ENCODE data around the gene NARF. TPM values are rescaled to one million over a fixed set of nuclear protein-coding genes. Genes with fewer than 3 reads are reported as not detected.

NARF gene
- total RNA-seq, 1 experiment from 2014 or later: 96.7 TPM

- TF ChIP-seq TEAD4 (CRISPR knock-in tag; IDR thresholded peaks at IDR 0.05): no peak
- TF ChIP-seq GRHL2 (CRISPR knock-in tag; IDR thresholded peaks at IDR 0.05; ENCODE audit: insufficient replicate concordance, severe bottlenecking): no peak
- TF ChIP-seq USF2 (CRISPR knock-in tag; IDR thresholded peaks at IDR 0.05): no peak; the same call in 1 of the 2 replicates
- TF ChIP-seq CDX4 (CRISPR knock-in tag; IDR thresholded peaks at IDR 0.05; ENCODE audit: borderline replicate concordance): no peak
- TF ChIP-seq HMGXB4 (CRISPR knock-in tag; IDR thresholded peaks at IDR 0.05): peak; percentile 60; the same call in 1 of the 2 replicates
- TF ChIP-seq ZNF219 (CRISPR knock-in tag; IDR thresholded peaks at IDR 0.05; ENCODE audit: borderline replicate concordance): no peak
- TF ChIP-seq CREM (CRISPR knock-in tag; IDR thresholded peaks at IDR 0.05): peak; percentile 65; the same call in 1 of the 2 replicates
- no peak for TF ChIP-seq PREB (CRISPR knock-in tag; IDR thresholded peaks at IDR 0.05; ENCODE audit: borderline replicate concordance)
- no peak for TF ChIP-seq ZNF416 (CRISPR knock-in tag; IDR thresholded peaks at IDR 0.05)
- TF ChIP-seq ZNF138 (CRISPR knock-in tag; conservative IDR thresholded peaks at IDR 0.05): no peak
- TF ChIP-seq NR1H2 (CRISPR knock-in tag; IDR thresholded peaks at IDR 0.05): no peak
- TF ChIP-seq SP1 (CRISPR knock-in tag; conservative IDR thresholded peaks at IDR 0.05): peak; percentile 90
- TF ChIP-seq IRF1 (CRISPR knock-in tag; IDR thresholded peaks at IDR 0.05): 0 out of 2 replicates have a peak, but pooled peaks have one; percentile 32
- no peak for TF ChIP-seq SMAD4 (CRISPR knock-in tag; IDR thresholded peaks at IDR 0.05)
- no peak for TF ChIP-seq CBFB (CRISPR knock-in tag; IDR thresholded peaks at IDR 0.05; ENCODE audit: low read depth)
- TF ChIP-seq FOXP1 (CRISPR knock-in tag; IDR thresholded peaks at IDR 0.05; ENCODE audit: borderline replicate concordance): peak; percentile 36; the same call in 1 of the 2 replicates
- TF ChIP-seq ETV6 (CRISPR knock-in tag; IDR thresholded peaks at IDR 0.05): peak; percentile 89
- TF ChIP-seq NR3C1 (CRISPR knock-in tag; conservative IDR thresholded peaks at IDR 0.05; ENCODE audit: low read depth): no peak
- TF ChIP-seq AFF4 (CRISPR knock-in tag; IDR thresholded peaks at IDR 0.05; ENCODE audit: borderline replicate concordance): no peak
- TF ChIP-seq ZNF425 (CRISPR knock-in tag; conservative IDR thresholded peaks at IDR 0.05): no peak
- TF ChIP-seq E2F5 (CRISPR knock-in tag; IDR thresholded peaks at IDR 0.05): no peak
- no peak for TF ChIP-seq ZNF671 (CRISPR knock-in tag; IDR thresholded peaks at IDR 0.05)
- no peak for TF ChIP-seq ZNF423 (CRISPR knock-in tag; IDR thresholded peaks at IDR 0.05)
- no peak for TF ChIP-seq ZNF263 (CRISPR knock-in tag; IDR thresholded peaks at IDR 0.05; ENCODE audit: low read depth)
- no peak for TF ChIP-seq ESRRA (CRISPR knock-in tag; IDR thresholded peaks at IDR 0.05; ENCODE audit: borderline replicate concordance)
- no peak for TF ChIP-seq JUN (CRISPR knock-in tag; IDR thresholded peaks at IDR 0.05)
- no peak for TF ChIP-seq ELF4 (CRISPR knock-in tag; IDR thresholded peaks at IDR 0.05; ENCODE audit: low read depth)
These were observed at the start of gene NARF (continued) for GRCh38 chr17:82458179-82458884.

Data from WTC11 (cell line).